GM12878 (cell line): Measurements from ENCODE around the gene MED13L. TPM values are rescaled to one million over a fixed set of nuclear protein-coding genes. Genes with fewer than 3 reads are reported as not detected.

Experiments used
- ATAC-seq: fragments of 200-7000 bp; cut with Tn5 transposase; 3 replicates; pipeline ENCODE4 v1.9.1; 2020; ENCODE audit warnings: mild to moderate bottlenecking, moderate library complexity
- BruUV-seq: library from RNA; stranded (reverse); fragments of 400-500 nt; replicated peaks from 2 replicates; lab custom pipeline; 2021; lab: Mats Ljungman, UMichigan
- CTCF ChIA-PET: fragments of 300-600 bp; sonication (Branson Sonifier 250); formaldehyde crosslinking; extraction: SDS; loops from one replicate; lab custom pipeline; 2021; ENCODE audit warnings: inconsistent platforms; lab: Yijun Ruan, JAX
- POLR2A ChIA-PET: fragments of 350-600 bp; formaldehyde crosslinking; extraction: SDS; loops from one replicate; lab custom pipeline; 2021; ENCODE audit warnings: inconsistent platforms; lab: Charles Lee
- RAD21 ChIA-PET: fragments of 300-600 bp; sonication (Branson Sonifier 250); formaldehyde crosslinking; loops from one replicate; lab custom pipeline; 2023; ENCODE audit warnings: antibody characterized with exemption; ENCODE audit not compliant: unreplicated experiment; lab: Charles Lee
- SMC1A ChIA-PET: fragments of 300-600 bp; sonication (Branson Sonifier 250); formaldehyde crosslinking; loops from one replicate; lab custom pipeline; 2023; ENCODE audit not compliant: unreplicated experiment, uncharacterized antibody; lab: Charles Lee
- DNase-seq: peaks from one replicate; pipeline ENCODE4 v3.0.0-alpha.2; 2011; ENCODE audit warnings: low read depth, low spot score
- FAIRE-seq: peaks from 3 replicates; lab custom pipeline; 2011; peaks lifted over from hg19 to GRCh38; lab: Jason Lieb, UNC
- H2AFZ ChIP-seq: 2 replicates; pipeline ENCODE4 v1.6.0; 2011; ENCODE audit warnings: low read depth, low read length, control low read depth; ENCODE audit not compliant: control insufficient read depth
- H3K27ac ChIP-seq: 2 replicates; pipeline ENCODE4 v1.5.1; 2011; ENCODE audit warnings: control low read depth; ENCODE audit not compliant: control insufficient read depth, insufficient read depth
- H3K27me3 ChIP-seq, 2 experiments: replicated peaks in 1 of 2; 2 replicates each; pipeline versions ENCODE4 v1.6.0 to v1.6.1; 2011; ENCODE audit warnings: low read length in 1 of 2; ENCODE audit not compliant: control insufficient read depth in 2 of 2, insufficient read depth in 2 of 2
- H3K36me3 ChIP-seq, 2 experiments: 2 replicates each; pipeline ENCODE4 v1.5.1; 2011; ENCODE audit warnings: low read length in 1 of 2; ENCODE audit not compliant: control insufficient read depth in 2 of 2, insufficient read depth in 2 of 2
- H3K4me1 ChIP-seq: 2 replicates; pipeline ENCODE4 v1.6.1; 2011; ENCODE audit warnings: mild to moderate bottlenecking, low read length, moderate library complexity, mixed read lengths; ENCODE audit not compliant: control insufficient read depth, insufficient read depth
- H3K4me2 ChIP-seq: 2 replicates; pipeline ENCODE4 v1.6.0; 2011; ENCODE audit warnings: control low read depth; ENCODE audit not compliant: control insufficient read depth, insufficient read depth
- H3K4me3 ChIP-seq: fragments of 200-600 bp; sonication (generic); 2 replicates; pipeline ENCODE4 v1.5.1; 2016
- H3K79me2 ChIP-seq: 2 replicates; pipeline ENCODE4 v1.6.0; 2011; ENCODE audit warnings: low read length; ENCODE audit not compliant: control insufficient read depth, insufficient read depth
- H3K9ac ChIP-seq: 2 replicates; pipeline ENCODE4 v1.8.0; 2011; ENCODE audit warnings: low read length, control low read depth, mixed read lengths; ENCODE audit not compliant: control insufficient read depth, insufficient read depth
- H3K9me3 ChIP-seq: replicated peaks from 3 replicates; pipeline ENCODE4 v1.5.1; 2011; ENCODE audit warnings: mild to moderate bottlenecking, low read length; ENCODE audit not compliant: control insufficient read depth, insufficient read depth
- H4K20me1 ChIP-seq: 2 replicates; pipeline ENCODE4 v1.6.0; 2011; ENCODE audit not compliant: control insufficient read depth, insufficient read depth
- JUNB ChIP-seq: IDR thresholded peaks from 2 replicates; pipeline ENCODE4 v1.6.1; 2016; ENCODE audit warnings: antibody characterized with exemption, mild to moderate bottlenecking
- RFX5 ChIP-seq: IDR thresholded peaks from 2 replicates; pipeline ENCODE4 v1.6.1; 2011; ENCODE audit warnings: low read depth, low read length, improper control_type of control experiment
- WGBS: methylation state at CpG from one replicate; pipeline ENCODE4 v1.1.6; 2016; ENCODE audit warnings: low lambda C conversion rate; ENCODE audit not compliant: insufficient replicate concordance, insufficient coverage; ENCODE audit errors: missing lambda C conversion rate; 5-methylcytosine and 5-hydroxymethylcytosine counted together
- in situ Hi-C: fragments of 300-500 bp; cut with MboI; formaldehyde crosslinking; loops from 9 replicates; pipeline ENCODE4 v1.14.3; 2018; ENCODE audit warnings: mixed read lengths
- intact Hi-C: fragments of 100-400 bp; cut with micrococcal nuclease; formaldehyde crosslinking; loops from one replicate; pipeline ENCODE4 v1.14.2; 2022; ENCODE audit not compliant: unreplicated experiment
- polyA plus RNA-seq, 11 experiments: library from polyadenylated mRNA; depleted of rRNA in 4 of 11; unstranded in 6 of 11; stranded (reverse) in 5 of 11; fragments of >200 nt; fragmentation: Nextera tagmentation in 4 of 11; fragmentation: Illumina TruSeq in 1 of 11; extraction: Ambion mirVana in 4 of 11; extraction: Trizol in 1 of 11; gene quantifications; 1 replicate in 1 of 11; 2 replicates in 10 of 11; pipeline versions ENCODE4 v1.2.1 to v1.2.3, GENCODE V29; 2011 to 2016; ENCODE audit warnings: inconsistent platforms in 2 of 11, missing spikeins in 2 of 11, low read depth in 1 of 11
- total RNA-seq, 4 experiments: library from RNA; depleted of rRNA in 3 of 4; stranded (reverse); fragments of >200 nt in 3 of 4; fragmentation: Illumina TruSeq in 1 of 4; extraction: Trizol in 1 of 4; gene quantifications; 2 replicates each; pipeline versions ENCODE4 v1.2.1 to v1.2.3, GENCODE V29; 2013 to 2021
- TF ChIP-seq, protein P1 (sequence below): fragments of 450-650 bp; conservative IDR thresholded peaks from 2 replicates; pipeline ENCODE4 v1.6.1; 2017; ENCODE audit warnings: mild to moderate bottlenecking, moderate library complexity

Gene MED13L
- total and polyA plus RNA-seq, 10 of the 15 experiments (the other 5 are each of a cell fraction or from before 2014, with no cell fraction given) = 3.7 to 30.1 (median 9.1) TPM

DNA sequence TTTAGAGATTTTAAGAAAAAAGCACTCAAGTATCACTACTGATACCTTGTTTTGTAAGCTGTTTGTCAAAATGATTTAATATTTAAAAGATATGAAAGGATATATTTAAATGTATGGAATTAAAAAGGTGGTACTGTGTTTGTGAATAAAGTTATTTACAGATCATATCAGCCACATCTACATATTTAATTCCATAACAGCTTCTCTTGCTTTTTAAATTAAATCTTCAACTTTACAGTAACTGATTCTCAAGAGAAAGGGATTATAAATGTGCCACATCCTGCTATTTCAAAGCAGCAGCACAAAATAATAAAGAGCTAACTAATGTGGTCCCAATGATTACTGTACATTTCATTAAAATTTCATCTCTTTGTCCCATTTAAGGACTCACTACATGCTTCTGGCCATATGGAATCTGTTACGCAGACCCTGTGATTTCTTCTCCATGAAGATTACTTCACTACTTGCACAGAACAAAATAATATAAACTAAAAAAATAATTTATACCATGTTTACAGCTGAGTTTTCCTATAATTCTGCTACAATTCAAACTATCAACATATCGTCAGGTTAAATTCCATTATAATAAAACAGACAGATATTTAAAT is 117.8 kb downstream of the MED13L start:
- in situ Hi-C loops (no loop called here), intact Hi-C loops (no loop called here)
- Histone ChIP-seq H3K36me3 (no peaks in the 10 kb centered on the region), H3K4me1 (no peaks in the 10 kb centered on the region), H3K4me2 (no peak overlapping the region), H4K20me1 (no peaks in the 10 kb centered on the region; the same call in 1 of the 2 replicates), H2AFZ (no peak overlapping the region), H3K27me3 (no peaks in the 10 kb centered on the region), H3K4me3 (no peak overlapping the region), H3K79me2 (no peaks in the 10 kb centered on the region), H3K9ac (no peak overlapping the region), H3K27ac (no peak overlapping the region), H3K9me3 (no peaks in the 10 kb centered on the region)
- CTCF ChIA-PET = interaction anchor here (0.9 kb wide), 1 partner anchor 10 kb away, joined by 4 read pairs; no protein-coding TSS in a partner anchor
- WGBS = 97% methylated on average over 2 of the region's 2 CpGs
- TF ChIP-seq, protein P1, sequence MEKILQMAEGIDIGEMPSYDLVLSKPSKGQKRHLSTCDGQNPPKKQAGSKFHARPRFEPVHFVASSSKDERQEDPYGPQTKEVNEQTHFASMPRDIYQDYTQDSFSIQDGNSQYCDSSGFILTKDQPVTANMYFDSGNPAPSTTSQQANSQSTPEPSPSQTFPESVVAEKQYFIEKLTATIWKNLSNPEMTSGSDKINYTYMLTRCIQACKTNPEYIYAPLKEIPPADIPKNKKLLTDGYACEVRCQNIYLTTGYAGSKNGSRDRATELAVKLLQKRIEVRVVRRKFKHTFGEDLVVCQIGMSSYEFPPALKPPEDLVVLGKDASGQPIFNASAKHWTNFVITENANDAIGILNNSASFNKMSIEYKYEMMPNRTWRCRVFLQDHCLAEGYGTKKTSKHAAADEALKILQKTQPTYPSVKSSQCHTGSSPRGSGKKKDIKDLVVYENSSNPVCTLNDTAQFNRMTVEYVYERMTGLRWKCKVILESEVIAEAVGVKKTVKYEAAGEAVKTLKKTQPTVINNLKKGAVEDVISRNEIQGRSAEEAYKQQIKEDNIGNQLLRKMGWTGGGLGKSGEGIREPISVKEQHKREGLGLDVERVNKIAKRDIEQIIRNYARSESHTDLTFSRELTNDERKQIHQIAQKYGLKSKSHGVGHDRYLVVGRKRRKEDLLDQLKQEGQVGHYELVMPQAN = no peak
- TF ChIP-seq JUNB = no peak
- FAIRE-seq = no peak
- POLR2A ChIA-PET = no interaction called here
- RAD21 ChIA-PET = interaction anchor here (1.1 kb wide), 1 partner anchor 17 kb away, joined by 4 read pairs; no protein-coding TSS in a partner anchor
- BruUV-seq = no TSS peak
- no peak for ATAC-seq
- no peak for DNase-seq
- SMC1A ChIA-PET = no interaction called here

DNA sequence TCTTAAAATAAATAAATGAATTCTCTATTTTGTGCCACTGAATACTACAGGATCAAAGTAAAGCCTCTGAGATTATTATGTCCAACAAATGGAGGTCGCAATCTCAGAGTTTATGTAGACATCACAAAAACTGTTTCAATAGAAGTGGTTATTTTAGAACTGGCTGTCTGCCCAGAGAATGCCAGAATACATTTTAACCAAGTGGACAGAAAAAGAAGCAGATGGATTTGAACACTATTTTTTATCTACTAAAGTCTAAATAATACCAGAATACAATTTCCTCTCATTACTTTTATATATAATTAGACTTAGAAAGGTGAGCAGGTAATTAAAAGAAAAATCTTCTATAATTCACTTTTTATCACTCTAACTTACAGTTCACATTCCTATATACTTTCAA is 118.3 kb downstream of the MED13L start:
- SMC1A ChIA-PET = no interaction called here
- FAIRE-seq (no peak), DNase-seq (no peak), ATAC-seq (no peak)
- Histone ChIP-seq H3K9me3 (no peaks in the 10 kb centered on the region), H3K4me1 (no peaks in the 10 kb centered on the region), H3K36me3 (no peaks in the 10 kb centered on the region), H4K20me1 (no peaks in the 10 kb centered on the region; the same call in 1 of the 2 replicates), H3K4me2 (no peak overlapping the region), H3K27ac (no peak overlapping the region), H3K9ac (no peak overlapping the region), H3K4me3 (no peak overlapping the region), H3K79me2 (no peaks in the 10 kb centered on the region), H3K27me3 (no peaks in the 10 kb centered on the region), H2AFZ (no peak overlapping the region)
- 78% methylated on average over 1 of the region's 1 CpG for WGBS
- no peak for TF ChIP-seq RFX5
- CTCF ChIA-PET = interaction anchor here (0.9 kb wide), 1 partner anchor 11 kb away, joined by 4 read pairs; no protein-coding TSS in a partner anchor
- in situ Hi-C loops = no loop called here
- RAD21 ChIA-PET = interaction anchor here (1.1 kb wide), 1 partner anchor 16 kb away, joined by 4 read pairs; no protein-coding TSS in a partner anchor
- BruUV-seq = no TSS peak
- intact Hi-C loops = no loop called here
- POLR2A ChIA-PET = no interaction called here
